ENCODE data around the gene TSPAN18.

TSPAN18 gene

GRCh38 chr11:44899959-44900358 is 173.2 kb downstream of the TSPAN18 start:
- DNase-seq = peak; percentile 43 to 53

- no peak for DNase-seq
Observed at GRCh38 chr11:44901120-44901633, 174.4 kb downstream of the TSPAN18 start.

- no peak for DNase-seq
Observed at GRCh38 chr11:44901786-44902185, 175.0 kb downstream of the TSPAN18 start.

GRCh38 chr11:44903035-44903434 is 176.3 kb downstream of the TSPAN18 start:
- no peak for DNase-seq

GRCh38 chr11:44903518-44903917 is 176.8 kb downstream of the TSPAN18 start:
- no peak for DNase-seq

GRCh38 chr11:44904261-44905020 is 177.7 kb downstream of the TSPAN18 start:
- DNase-seq = no peak

- no peak for DNase-seq
Observed at GRCh38 chr11:44905131-44905866, 178.5 kb downstream of the TSPAN18 start.

- DNase-seq = no peak
Observed at GRCh38 chr11:44906649-44907048, 179.9 kb downstream of the TSPAN18 start.

- DNase-seq = no peak
Observed at GRCh38 chr11:44909557-44909956, 182.8 kb downstream of the TSPAN18 start.

GRCh38 chr11:44910591-44910990 is 183.8 kb downstream of the TSPAN18 start:
- DNase-seq = no peak

- DNase-seq = peak; percentile 90 to 95
Observed at GRCh38 chr11:44911029-44911814, 184.5 kb downstream of the TSPAN18 start.

GRCh38 chr11:44912270-44912987 is 185.7 kb downstream of the TSPAN18 start:
- DNase-seq = no peak

- no peak for DNase-seq
Observed at GRCh38 chr11:44913502-44913901, 186.7 kb downstream of the TSPAN18 start.

- no peak for DNase-seq
Observed at GRCh38 chr11:44914105-44914504, 187.3 kb downstream of the TSPAN18 start.

GRCh38 chr11:44915004-44915403 is 188.2 kb downstream of the TSPAN18 start:
- no peak for DNase-seq

- no peak for DNase-seq
Observed at GRCh38 chr11:44915621-44916020, 188.9 kb downstream of the TSPAN18 start.

GRCh38 chr11:44916331-44916730 is 189.6 kb downstream of the TSPAN18 start:
- no peak for DNase-seq

- no peak for DNase-seq
Observed at GRCh38 chr11:44916801-44917385, 190.1 kb downstream of the TSPAN18 start.

- no peak for DNase-seq
Observed at GRCh38 chr11:44917741-44918140, 191.0 kb downstream of the TSPAN18 start.

GRCh38 chr11:44920451-44920850 is 193.7 kb downstream of the TSPAN18 start:
- no peak for DNase-seq

- DNase-seq = no peak
Observed at GRCh38 chr11:44923115-44923514, 196.4 kb downstream of the TSPAN18 start.

- no peak for DNase-seq
Observed at GRCh38 chr11:44923806-44924205, 197.0 kb downstream of the TSPAN18 start.
